Stimulated activated naive CD8-positive, alpha-beta T cell treated with anti-CD3 and anti-CD28 coated beads, Interleukin-15, amount 100 ng/mL, for 72 hours (primary cell): ENCODE data around the gene PDLIM1.
A peak's percentile ranks its signal among the peaks of the same experiment; 100 is the strongest.

ENCODE experiments used
- ATAC-seq: fragments of 150-1000 bp; cut with Tn5 transposase; 2 replicates; pipeline ENCODE4 v1.10.0; 2021; ENCODE audit warnings: mild to moderate bottlenecking, moderate library complexity
- DNase-seq, 2 donors: peaks; one replicate each; pipeline ENCODE4 v3.0.0; 2021 to 2022
- H3K27ac Mint-ChIP-seq, 2 donors: one replicate each; pipeline ENCODE4 v1.8.0; 2022; ENCODE audit warnings: mild to moderate bottlenecking in 2 of 2, mixed read lengths in 2 of 2, moderate library complexity in 2 of 2
- H3K27me3 Mint-ChIP-seq: one replicate; pipeline ENCODE4 v1.8.0; 2022; ENCODE audit warnings: mixed read lengths
- H3K4me1 Mint-ChIP-seq: one replicate; pipeline ENCODE4 v1.8.0; 2022; ENCODE audit warnings: mild to moderate bottlenecking, mixed read lengths
- H3K4me3 Mint-ChIP-seq, 2 donors: one replicate each; pipeline ENCODE4 v1.8.0; 2022; ENCODE audit warnings: mild to moderate bottlenecking in 2 of 2, mixed read lengths in 2 of 2, moderate library complexity in 1 of 2
- H3K9me3 Mint-ChIP-seq, 2 donors: one replicate each; pipeline ENCODE4 v1.8.0; 2022; ENCODE audit warnings: mixed read lengths in 2 of 2

Gene PDLIM1

DNA sequence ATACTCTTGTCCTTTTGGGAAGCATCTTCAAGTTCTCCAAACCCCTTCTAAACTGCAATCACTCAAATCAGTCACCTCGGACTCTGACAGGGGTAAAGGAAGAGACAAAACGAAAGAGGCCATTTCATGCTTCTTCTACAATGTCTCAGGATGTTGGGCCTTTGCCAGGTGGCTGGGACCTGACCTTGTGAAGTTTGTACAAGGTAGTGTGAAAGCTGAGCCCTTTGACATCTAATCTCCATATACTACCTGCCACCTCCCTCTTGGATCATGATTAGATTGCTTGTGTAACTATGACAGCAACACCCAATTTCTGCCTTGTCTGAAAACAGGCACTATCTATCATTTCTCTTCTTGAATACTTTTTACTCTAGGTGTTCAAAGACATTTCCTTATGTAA, 35.1 kb upstream of the PDLIM1 start:
- Mint-ChIP-seq H3K27me3 (no peaks in the 10 kb centered on the region), H3K4me1 (no peaks in the 10 kb centered on the region), H3K9me3 (no peaks in the 10 kb centered on the region), H3K4me3 (no peak overlapping the region), H3K27ac (no peak overlapping the region)
- DNase-seq = no peak
- no peak for ATAC-seq

DNA sequence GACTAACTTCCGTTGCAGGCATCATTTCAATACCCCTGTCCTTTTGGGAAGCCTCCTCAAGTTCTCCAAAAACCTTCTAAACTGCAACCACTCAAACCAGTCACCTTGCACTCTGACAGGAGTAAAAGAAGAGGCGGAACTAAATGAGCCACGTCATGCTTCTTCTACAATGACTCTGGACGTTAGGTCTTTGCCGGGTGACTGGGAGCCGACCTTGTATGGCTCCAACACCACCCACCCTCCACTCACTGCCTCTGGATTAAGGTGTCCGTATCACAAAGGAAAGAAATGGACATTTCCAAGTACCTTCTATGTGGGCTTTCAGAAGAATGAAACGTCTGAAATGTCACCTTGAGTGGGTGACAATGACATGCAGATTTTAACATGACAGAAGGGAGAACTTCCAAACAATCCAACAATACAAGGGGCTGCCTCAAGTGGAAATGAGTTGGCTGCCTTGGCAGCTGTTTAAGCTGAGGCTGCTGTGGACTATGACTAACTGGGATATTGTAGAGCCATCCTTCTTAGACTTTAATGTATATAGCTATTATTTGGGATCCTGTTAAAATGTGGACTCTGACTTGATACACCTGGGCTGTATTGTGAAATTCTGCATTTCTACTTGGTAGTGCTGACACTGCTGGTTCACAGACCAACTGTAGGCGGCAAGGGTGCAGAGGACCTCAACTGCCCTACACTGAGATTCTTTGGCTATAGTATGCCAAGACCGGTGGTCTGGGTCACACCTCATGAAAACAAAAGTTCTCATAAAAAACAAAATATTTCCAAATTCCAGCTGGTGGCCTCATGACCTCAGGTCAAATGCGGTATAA, 33.8 kb upstream of the PDLIM1 start:
- H3K9me3 Mint-ChIP-seq = no peaks in the 10 kb centered on the region
- no peak for DNase-seq
- no peak overlapping the region for H3K4me3 Mint-ChIP-seq
- H3K27me3 Mint-ChIP-seq = no peaks in the 10 kb centered on the region
- H3K27ac Mint-ChIP-seq = no peak overlapping the region
- no peaks in the 10 kb centered on the region for H3K4me1 Mint-ChIP-seq
- no peak for ATAC-seq

DNA sequence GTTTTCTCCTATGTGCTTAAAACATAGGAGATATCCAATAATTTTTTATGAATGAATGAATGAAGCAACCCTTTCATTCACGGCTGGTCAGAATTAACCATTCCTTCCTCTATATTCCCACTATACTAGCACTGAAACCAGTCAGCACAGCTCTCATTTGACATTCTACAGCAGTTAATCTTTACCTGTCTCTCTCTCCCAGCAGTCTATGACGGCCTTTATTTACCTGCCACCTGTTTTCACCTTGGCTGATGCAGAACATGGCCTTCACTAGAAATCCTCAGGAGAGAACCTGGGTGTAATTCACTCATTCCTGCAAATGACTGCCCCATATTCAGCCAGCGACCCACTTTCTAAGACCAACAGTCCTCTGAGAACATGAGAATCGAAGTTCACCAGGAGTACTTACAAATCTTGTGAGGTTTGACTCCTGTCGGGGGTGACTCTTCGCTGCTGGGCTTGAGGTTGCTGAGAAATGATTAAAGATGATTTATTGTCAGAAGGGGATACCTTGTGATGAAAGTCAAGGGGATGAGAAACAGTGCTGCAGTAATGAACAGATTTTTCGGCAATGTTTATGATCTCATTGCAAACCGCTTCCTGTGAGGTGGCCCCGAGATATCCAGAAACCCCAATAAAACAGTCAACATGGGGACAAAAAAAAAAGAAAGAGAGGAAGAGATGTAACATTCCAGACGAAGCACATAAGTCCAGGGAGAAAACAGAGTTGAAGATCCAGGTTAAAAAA, 30.9 kb upstream of the PDLIM1 start:
- H3K4me1 Mint-ChIP-seq = no peaks in the 10 kb centered on the region
- H3K9me3 Mint-ChIP-seq = no peaks in the 10 kb centered on the region
- H3K27me3 Mint-ChIP-seq = no peaks in the 10 kb centered on the region
- H3K4me3 Mint-ChIP-seq = no peak overlapping the region
- DNase-seq = no peak
- no peak overlapping the region for H3K27ac Mint-ChIP-seq
- ATAC-seq = no peak

DNA sequence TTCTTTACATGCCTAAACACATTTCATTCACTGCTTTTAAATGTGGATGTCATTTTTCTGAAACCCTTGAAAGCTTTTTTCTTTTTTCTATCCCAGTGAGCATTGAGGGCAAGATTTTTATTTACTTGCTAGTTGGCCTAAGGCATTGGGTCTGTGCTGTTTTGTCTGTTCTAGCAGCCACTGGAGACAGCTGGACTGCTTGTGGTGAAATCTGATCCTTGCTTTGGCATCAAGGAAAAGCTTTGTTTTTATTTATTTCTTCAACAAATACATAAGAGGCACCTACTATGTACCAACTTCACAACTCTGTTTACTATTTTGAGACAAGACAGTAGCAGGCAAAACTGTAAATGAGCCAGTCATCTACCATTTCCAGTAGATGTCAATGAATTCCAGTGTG, 28.4 kb upstream of the PDLIM1 start:
- H3K4me3 Mint-ChIP-seq = no peak overlapping the region
- H3K9me3 Mint-ChIP-seq = no peaks in the 10 kb centered on the region
- DNase-seq (no peak), ATAC-seq (no peak)
- no peak overlapping the region for H3K27ac Mint-ChIP-seq
- H3K4me1 Mint-ChIP-seq = no peaks in the 10 kb centered on the region
- H3K27me3 Mint-ChIP-seq = no peaks in the 10 kb centered on the region

DNA sequence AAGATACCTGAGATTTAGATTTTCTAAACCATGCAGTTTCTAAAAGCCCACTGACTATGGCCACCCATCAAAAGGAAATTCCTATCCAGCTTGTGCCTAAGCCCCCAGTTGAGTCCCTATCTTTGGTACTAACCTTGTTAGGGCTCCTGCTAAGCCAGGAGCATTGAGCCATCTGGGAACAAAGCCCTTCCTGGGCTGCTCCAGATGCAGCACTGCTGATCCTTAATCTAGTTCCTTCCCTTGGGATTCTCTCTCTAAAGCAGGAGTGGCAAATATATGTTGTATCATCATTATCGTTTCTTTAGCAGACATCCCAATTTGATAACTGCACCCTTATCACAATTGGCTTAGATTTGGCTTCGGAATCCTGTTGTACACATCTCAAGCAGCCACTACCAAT, 24.7 kb upstream of the PDLIM1 start:
- Mint-ChIP-seq H3K4me3 (no peak overlapping the region), H3K27me3 (peaks cover 6% of the 10 kb centered on the region), H3K27ac (no peak overlapping the region), H3K4me1 (no peaks in the 10 kb centered on the region), H3K9me3 (no peaks in the 10 kb centered on the region)
- ATAC-seq (no peak), DNase-seq (no peak)

DNA sequence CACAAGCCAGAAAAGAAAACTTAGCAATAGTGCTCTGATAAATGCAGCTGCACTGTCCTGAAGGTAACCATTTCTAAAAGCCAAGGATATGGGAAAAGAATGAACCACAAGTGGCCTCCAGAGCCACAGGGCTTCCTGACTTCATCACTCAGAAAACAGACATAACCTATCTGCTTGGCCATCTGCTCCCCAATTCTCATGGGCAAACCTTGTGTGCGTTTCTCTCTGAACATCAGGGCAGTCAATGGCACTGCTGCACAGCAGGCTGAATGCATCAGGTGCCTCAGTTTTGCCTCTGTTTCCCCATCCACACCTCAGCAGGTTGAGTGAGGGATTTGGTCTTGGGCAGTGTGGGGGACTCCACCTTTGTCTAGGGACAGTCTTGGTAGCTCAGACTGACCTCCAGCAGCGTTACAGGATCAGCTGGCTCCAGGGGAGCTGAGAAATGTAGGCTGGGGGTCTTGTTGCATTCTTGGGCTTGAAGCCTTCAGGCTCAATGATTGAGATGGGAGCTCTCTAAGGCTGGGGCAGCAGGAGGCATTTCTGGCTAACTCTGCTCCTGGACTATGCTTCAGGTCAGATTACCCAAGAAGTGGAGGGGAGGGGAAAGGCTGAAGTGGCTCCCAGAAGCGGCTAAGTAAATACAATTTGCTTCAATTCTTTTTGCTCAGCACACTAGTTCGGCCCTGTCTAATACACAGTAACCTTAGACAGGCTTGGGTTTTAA, 23.6 kb upstream of the PDLIM1 start:
- peak; percentile 39 for ATAC-seq

DNA sequence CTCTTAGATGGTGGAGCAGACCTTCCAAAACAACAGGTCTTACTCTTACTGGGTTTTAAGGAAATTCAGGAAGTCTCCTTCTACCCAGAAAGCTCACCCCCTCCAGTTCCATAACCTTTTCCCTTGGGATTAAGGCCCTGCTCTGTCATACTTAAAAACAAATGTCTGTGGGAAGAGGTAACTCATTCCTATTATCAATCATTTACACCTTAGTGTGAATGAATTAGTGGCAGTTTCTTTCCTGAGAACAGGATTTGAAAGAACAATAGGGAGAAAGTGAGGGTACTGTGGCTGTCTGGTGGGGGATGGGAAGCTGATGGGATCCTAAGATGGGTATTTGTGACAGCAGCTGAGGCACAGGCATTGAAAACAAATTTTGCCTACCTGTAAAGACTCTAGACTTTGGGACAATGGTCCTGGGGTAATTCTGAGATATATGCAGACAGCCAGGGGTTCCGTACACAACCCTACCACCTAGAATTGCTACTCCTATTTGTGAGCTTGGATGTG, 22.2 kb upstream of the PDLIM1 start:
- peaks cover 12% of the 10 kb centered on the region for H3K27me3 Mint-ChIP-seq
- ATAC-seq (no peak), DNase-seq (no peak)
- no peak overlapping the region for H3K27ac Mint-ChIP-seq
- H3K4me1 Mint-ChIP-seq = peaks cover 20% of the 10 kb centered on the region
- no peaks in the 10 kb centered on the region for H3K9me3 Mint-ChIP-seq
- H3K4me3 Mint-ChIP-seq = no peak overlapping the region

More for the DNA sequence above, 23.6 kb upstream of the PDLIM1 start:
- DNase-seq = no peak
- Mint-ChIP-seq H3K4me1 (peaks cover 12% of the 10 kb centered on the region), H3K27me3 (peaks cover 12% of the 10 kb centered on the region), H3K27ac (no peak overlapping the region), H3K9me3 (no peaks in the 10 kb centered on the region), H3K4me3 (no peak overlapping the region)

DNA sequence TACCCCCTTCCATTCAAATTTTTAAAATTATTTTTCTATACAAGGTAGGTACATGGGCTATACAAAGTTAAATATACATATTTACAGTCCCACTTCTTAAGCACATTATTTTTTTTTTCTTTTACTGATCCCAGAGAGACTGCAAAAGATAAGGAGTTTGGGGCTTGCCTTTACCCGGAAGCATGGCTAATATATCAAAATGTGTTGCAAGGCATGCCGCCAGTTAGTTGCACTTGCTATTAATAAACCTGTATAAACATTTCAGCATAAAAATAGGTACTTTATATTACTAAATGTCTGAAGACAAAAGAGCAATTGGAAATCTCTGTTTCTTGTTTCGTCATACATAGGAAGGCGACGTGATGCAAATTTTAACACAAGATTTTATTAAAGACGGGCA, 21.5 kb upstream of the PDLIM1 start:
- no peak overlapping the region for H3K27ac Mint-ChIP-seq
- no peaks in the 10 kb centered on the region for H3K9me3 Mint-ChIP-seq
- DNase-seq (no peak), ATAC-seq (no peak)
- no peak overlapping the region for H3K4me3 Mint-ChIP-seq
- peaks cover 12% of the 10 kb centered on the region for H3K27me3 Mint-ChIP-seq
- peaks cover 20% of the 10 kb centered on the region for H3K4me1 Mint-ChIP-seq

DNA sequence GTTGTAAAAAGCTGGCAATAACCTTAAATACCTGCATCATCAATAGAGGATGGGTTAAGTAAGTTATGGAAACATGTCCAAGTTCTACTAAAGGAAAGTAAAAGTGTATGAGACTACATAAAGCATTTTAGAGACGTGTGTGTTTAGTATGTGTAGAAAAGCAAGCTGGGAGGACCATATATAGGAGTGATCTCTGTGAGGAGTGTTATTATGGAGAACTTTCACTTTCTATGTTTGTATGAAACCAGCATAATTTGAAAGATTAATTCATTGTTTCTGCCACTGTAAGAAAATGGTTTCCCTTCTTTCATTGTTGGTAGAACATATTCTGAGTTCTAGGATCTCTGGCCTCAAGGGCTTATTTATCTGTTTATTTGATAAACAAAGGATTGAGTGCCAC, 19.2 kb upstream of the PDLIM1 start:
- H3K4me1 Mint-ChIP-seq = peaks cover 20% of the 10 kb centered on the region
- ATAC-seq = no peak
- H3K27me3 Mint-ChIP-seq = peaks cover 19% of the 10 kb centered on the region
- H3K4me3 Mint-ChIP-seq = no peak overlapping the region
- no peak overlapping the region for H3K27ac Mint-ChIP-seq
- no peak for DNase-seq
- H3K9me3 Mint-ChIP-seq = no peaks in the 10 kb centered on the region

DNA sequence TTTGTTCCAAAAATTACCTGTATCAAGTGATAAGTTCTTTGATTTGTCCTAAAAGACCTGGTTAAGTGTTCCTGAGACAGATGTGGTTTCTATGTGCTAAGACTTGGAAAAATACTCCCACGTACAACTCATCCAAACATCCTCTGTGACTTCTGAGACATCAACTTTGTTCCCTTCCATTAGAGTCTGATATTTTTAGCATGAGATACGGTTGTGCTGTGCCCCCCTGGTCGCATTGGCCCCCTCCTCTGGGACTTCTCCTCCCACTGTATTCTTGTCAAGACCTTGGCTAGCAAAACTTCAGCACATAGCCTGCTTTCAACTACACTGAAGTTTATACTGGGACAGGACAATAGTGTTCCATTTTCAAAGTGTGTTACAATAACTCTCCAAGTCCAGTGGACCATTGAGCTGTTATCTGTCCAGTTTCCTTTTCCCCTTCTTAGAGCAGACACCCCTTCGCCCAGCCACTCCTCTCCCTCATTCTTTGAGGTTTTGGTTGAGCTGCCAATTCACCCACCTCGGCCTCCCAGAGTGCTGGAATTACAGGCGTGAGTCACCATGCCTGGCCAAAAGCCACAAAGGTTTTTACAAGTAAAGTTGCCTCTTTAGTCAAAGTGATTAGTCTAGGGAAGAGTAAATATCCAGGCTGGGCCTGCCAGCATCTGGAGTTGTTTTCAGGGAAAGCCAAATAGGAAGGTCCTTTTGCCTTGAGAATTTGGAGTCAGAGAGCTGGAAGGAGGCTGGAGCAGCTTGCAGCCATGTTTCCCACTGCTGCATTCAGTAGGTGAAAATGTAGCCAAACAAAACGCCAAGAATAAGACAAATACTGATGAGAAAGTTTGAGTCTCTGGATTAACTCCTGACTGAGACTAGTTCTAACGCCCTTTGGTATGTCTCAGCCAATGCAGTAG, 17.8 kb upstream of the PDLIM1 start:
- Mint-ChIP-seq H3K4me1 (peaks cover 20% of the 10 kb centered on the region), H3K27me3 (peaks cover 19% of the 10 kb centered on the region), H3K4me3 (no peak overlapping the region), H3K27ac (peak overlapping the region in 1 of 2 donors; percentile 34), H3K9me3 (no peaks in the 10 kb centered on the region)
- ATAC-seq (peak; percentile 47), DNase-seq (no peak)

DNA sequence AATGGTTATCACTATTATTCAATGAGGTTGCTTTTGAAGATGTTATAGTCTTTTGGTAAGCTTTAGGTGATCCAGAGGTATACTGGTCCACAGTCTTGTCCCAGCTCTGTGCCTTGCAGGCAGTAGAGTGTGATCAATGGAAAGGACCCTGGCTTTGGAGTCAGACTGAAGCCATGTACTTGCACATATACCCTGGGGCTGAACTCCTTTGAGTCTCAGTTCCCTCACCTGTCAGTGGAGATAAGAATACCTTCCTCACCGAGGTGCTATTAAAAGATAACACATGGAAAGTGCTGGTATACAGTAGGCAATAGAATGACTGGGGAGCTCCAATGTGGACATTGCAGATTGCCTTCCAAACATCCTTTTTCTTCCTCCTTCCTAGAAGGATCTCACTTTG, 16.0 kb upstream of the PDLIM1 start:
- ATAC-seq (no peak), DNase-seq (no peak)
- Mint-ChIP-seq H3K27ac (no peak overlapping the region), H3K9me3 (no peaks in the 10 kb centered on the region), H3K4me1 (peaks cover 20% of the 10 kb centered on the region), H3K4me3 (no peak overlapping the region), H3K27me3 (peaks cover 19% of the 10 kb centered on the region)

DNA sequence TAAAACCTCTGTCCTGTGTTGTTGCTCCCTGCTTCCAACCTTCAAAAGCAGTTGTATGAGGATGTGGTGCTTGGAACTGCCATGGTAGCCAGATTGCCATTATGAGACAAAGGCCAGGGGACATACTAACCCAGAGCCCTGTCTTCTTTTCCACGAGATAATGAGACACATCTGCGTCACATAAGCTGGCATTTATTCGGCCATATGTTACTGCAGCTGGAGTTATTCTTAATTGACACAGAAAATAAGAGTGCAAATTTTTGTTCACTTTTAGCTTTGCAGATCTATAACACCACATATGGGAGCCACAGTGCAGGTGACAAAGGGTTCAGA, 15.5 kb upstream of the PDLIM1 start:
- ATAC-seq (no peak), DNase-seq (no peak)
- H3K9me3 Mint-ChIP-seq = no peaks in the 10 kb centered on the region
- no peak overlapping the region for H3K27ac Mint-ChIP-seq
- peaks cover 20% of the 10 kb centered on the region for H3K4me1 Mint-ChIP-seq
- no peak overlapping the region for H3K4me3 Mint-ChIP-seq
- H3K27me3 Mint-ChIP-seq = peaks cover 19% of the 10 kb centered on the region

DNA sequence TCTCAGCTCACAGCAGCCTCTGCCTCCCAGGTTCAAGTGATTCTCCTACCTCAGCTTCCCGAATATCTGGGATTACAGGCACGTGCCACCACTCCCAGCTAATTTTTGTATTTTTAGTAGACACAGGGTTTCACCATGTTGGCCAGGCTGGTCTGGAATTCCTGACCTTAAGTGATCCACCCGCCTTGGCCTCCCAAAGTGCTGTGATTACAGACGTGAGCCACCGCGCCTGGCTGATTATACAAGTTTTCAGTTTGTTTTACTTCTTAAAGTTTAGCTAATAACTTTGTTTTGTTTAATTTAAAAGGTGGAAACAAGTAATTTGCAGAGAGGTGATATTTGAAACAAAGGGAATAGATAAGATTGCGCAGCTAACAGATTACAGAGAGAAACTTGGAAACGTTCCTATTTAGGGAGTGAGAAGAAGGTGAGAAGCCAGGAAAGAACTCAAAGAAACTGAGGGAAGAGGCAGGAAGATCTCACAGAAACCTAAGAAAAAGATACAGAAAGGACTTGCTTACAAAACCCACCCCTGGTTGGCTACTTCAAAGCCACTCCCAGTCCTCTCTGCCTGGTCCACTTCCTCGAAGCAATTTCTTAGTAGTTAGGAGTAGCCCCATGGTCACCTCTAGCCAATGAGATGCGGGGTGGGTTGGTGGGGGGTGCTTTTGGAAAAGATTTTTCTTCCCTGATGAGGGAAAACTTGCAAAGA, 15.0 kb upstream of the PDLIM1 start:
- Mint-ChIP-seq H3K4me3 (no peak overlapping the region), H3K27ac (peak overlapping the region in 1 of 2 donors; percentile 43), H3K27me3 (peaks cover 15% of the 10 kb centered on the region), H3K9me3 (no peaks in the 10 kb centered on the region), H3K4me1 (peaks cover 20% of the 10 kb centered on the region)
- no peak for ATAC-seq
- DNase-seq = no peak

DNA sequence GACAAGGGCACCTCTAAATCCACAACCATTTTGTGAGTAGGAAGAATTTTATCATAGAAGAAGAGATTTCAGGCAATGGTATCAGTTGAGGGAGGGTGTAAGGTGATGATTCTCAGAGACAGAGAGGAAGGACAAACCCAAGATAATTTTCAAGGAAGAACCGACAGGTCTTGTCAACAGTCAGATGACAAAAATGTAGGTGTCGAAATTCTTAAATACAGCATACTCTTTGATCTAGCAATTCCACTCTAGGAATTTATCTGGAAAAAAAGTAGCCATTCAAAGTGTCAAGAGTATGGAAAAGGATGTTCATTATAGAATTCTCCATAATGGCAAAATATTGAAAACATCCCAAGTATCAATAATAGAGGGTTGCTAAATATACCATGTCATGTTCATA, 14.2 kb upstream of the PDLIM1 start:
- ATAC-seq (no peak), DNase-seq (no peak)
- no peaks in the 10 kb centered on the region for H3K9me3 Mint-ChIP-seq
- H3K27ac Mint-ChIP-seq = no peak overlapping the region
- H3K4me3 Mint-ChIP-seq = no peak overlapping the region
- peaks cover 7% of the 10 kb centered on the region for H3K27me3 Mint-ChIP-seq
- H3K4me1 Mint-ChIP-seq = peaks cover 14% of the 10 kb centered on the region
